ENCODE measurements around the gene ADRB2.
"Not testable (repeated sequence)": the region's sequence is repeated elsewhere in the genome, so short reads cannot be mapped to it uniquely, and the experiment has no call there.

The ADRB2 gene

DNA sequence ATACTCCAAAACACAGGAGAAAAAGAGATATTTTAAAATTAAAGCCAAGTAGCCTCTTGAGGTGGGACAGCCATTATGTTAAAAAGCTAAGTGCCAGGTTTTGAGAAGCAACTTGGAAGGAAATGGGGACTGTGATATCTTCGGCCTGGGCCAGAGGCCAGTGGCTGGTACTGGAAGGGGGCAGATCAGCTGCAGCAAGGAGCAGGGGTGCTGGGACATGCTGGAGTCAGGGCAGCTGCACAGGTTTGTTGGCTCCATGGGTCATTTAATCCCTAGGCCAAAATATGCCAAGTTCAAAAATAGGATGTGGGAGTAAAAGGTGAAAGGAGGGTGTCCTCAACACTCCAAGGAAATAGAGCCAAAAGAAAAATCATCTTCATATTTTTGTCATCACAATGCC, 30.0 kb downstream of the ADRB2 start:
- DNase-seq = peak; percentile 14

DNA sequence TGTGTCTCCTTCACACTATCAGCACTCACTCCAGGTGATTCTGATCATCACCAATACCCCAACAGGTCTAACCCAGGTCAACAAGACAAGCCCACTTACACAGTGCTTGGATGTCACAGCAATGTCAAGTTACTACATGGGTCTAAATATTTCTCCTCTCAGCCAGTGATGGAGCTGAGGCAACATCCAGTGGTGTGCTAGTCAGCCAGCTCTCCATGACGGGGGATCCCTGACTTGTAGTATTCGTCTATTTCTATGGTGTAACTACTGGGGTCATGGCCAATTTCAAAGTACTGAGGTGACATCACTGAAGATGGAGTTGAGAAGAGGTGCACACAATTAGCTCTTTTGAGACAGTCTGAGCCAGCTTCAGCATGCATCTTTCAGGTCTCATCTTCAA, 31.1 kb downstream of the ADRB2 start:
- no peak for DNase-seq

- no peak for DNase-seq
Measured at GRCh38 chr5:148858106-148858505, 31.7 kb downstream of the ADRB2 start.

- no peak for DNase-seq
Measured at GRCh38 chr5:148858547-148858946, 32.1 kb downstream of the ADRB2 start.

GRCh38 chr5:148859703-148860102, 33.3 kb downstream of the ADRB2 start:
- no peak for DNase-seq

DNA sequence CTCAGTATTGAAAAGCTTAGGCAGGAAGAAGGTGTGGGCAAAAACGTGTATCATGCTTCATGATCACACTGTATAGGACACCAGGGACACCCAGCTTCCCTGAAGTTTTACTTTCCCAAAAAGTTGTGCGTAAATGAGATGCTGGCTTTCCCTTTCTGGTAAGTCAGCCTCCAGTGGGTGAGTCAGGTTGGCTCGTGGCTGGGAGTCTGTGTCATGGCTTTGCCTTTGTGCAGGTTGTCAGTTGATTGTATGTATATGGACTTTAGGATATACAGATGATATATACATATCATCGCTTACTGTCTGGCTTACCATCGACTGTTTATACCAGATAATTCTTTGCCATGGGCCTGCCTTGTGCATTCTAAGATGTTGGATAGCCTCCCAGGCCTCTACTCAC, 34.2 kb downstream of the ADRB2 start:
- DNase-seq = no peak

DNA sequence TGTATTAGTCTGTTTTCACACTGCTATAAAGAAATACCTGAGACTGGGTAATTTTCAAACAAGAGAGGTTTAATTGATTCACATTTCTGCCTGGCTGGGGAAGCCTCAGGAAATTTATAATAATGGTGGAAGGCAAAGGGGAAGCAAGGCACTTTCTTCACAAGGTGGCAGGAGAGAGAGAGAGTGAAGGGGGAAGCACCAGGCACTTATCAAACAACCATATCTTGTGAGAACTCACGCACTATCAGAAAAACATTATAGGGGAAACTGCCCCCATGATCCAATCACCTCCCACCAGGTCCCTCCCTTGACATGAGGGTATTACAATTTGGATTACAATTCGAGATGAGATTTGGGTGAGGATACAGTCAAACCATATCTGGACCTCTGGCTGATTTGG, 34.7 kb downstream of the ADRB2 start:
- DNase-seq = no peak

GRCh38 chr5:148861696-148862095, 35.3 kb downstream of the ADRB2 start:
- no peak for DNase-seq

DNA sequence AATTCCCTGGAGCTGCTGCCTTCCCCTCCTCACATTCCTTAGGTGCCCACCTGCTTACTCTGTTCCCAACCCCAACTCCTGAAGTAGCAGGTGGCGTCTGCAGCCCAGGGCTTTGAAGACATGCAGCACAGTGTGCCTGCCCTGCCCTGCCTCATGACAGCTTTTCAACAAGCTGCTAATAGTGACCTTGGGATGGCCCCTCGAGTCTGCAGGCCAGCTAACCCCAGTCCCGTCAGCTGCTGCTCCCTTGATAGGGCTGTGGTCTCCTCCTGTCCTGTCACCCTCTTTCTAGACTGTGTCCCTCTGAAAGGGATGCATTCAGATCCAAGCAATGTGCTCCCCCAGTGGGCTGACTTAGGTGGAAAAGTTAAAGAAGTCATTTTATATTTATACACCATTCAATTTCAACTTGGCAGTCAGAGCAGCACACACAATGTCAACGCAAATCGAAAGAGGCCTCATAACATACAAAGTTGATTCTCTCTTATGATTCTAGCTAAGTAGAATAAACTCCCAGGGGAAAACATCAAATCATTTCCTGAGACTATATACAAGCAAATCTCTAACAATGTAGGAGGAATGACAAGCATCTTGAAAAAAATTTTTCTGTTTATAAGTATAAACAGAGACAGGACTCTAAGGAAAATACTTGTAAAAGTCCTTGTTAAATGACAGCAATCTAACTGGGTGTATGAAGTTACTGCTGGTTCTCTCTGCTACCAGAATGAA, 37.9 kb downstream of the ADRB2 start:
- DNase-seq = no peak

DNA sequence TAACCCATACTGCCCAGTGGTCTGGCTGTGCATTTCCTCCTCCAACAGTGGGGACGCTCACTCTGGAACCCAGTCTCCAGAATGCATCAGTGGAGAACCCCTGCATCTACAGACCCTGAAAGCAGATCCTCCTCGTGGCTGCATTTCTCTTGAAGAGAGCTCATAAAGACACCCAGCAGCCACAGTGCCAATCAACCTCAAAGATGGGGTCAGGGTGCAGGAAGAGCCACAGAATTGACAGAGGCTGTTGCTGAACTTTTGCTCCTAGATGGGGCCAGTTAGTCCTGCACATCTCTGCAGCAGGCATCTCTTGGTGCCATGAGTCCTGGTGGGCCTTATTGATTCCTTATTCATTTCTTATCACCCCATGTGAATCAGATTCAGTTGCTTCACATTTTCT, 39.6 kb downstream of the ADRB2 start:
- DNase-seq = no peak

DNA sequence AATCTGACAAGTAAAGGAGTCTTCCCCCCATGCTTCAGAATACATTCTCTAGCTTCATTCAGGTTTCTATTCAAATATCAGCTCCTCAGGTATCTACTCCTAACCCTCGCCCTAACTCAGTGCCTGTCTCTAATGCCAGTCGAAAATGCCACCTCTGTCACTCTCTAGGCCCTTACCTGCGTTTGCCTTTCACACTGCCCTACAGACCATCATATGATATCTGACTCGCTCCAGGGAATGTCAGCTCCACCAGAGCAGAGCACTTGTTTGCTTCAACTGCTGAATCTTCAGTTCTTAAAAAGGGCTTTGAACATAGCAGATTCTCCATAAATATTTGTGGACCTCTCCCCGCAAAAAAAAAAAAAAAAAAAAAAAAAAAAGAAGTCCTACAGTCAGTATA, 46.7 kb downstream of the ADRB2 start:
- DNase-seq = no peak

DNA sequence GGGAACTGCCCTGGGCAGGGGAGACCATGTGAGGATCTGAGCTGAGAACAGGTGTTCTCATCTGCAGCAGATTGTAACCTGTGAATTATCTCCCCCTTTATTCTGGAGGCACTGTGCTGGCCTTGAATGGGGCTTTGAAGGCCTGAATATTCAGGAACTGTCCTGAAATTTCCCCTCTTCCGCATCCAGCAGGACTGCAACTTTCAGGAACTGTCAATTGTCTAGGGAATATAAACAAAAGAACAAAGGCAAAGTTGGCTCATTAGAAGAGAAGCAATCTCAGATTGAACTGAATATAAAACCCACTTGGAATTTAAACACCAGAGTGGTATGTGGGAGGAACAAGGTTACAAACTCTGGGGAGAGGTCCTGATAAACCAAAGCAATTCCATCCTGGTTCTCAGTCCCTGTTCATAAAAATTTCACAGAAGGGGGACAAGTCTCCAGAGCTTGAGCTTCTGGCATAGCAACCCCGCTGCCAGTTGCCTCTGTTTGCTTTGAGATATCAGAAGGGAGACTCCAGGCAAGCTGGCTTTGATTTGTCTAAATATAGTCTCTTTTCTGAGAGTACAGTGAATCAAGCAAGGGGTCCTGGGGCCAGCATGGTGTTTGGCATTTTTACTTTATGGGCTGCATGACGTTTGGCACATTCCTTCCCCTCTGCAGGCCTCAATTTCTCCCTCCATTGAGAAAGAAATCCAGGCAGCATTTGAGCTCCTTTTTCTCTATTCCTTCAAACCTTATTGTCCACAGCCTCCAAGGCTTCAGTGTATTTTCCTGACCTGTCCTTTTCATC, 47.5 kb downstream of the ADRB2 start:
- DNase-seq = no peak

- DNase-seq = peak; percentile 9
Measured at GRCh38 chr5:148875205-148875875, 48.9 kb downstream of the ADRB2 start.

DNA sequence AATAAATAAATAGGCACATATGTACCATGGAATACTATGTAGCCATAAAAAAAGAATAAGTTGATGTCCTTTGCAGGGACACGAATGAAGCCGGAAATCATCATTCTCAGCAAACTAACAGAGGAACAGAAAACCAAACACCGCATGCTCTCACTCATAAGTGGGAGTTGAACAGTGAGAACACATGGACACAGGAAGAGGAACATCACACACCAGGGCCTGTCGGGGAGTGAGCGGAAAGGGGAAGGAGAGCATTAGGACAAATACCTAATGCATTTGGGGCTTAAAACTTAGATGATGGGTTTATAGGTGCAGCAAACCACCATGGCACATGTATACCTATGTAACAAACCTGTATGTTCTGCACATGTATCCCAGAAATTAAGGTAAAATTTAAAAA, 51.0 kb downstream of the ADRB2 start:
- not testable (repeated sequence) for DNase-seq

All from NCI-H2029 treated with DMSO at 0.1 percent for 48 hours (cell line).